CD4-positive, alpha-beta T cell treated with Interleukin-15 for 4 hours (primary cell): ENCODE results near the gene EHMT1.

Experiments
- DNase-seq: peaks from one replicate; pipeline ENCODE4 v3.0.0-alpha.2; 2020; ENCODE audit warnings: low spot score

The EHMT1 gene

DNA sequence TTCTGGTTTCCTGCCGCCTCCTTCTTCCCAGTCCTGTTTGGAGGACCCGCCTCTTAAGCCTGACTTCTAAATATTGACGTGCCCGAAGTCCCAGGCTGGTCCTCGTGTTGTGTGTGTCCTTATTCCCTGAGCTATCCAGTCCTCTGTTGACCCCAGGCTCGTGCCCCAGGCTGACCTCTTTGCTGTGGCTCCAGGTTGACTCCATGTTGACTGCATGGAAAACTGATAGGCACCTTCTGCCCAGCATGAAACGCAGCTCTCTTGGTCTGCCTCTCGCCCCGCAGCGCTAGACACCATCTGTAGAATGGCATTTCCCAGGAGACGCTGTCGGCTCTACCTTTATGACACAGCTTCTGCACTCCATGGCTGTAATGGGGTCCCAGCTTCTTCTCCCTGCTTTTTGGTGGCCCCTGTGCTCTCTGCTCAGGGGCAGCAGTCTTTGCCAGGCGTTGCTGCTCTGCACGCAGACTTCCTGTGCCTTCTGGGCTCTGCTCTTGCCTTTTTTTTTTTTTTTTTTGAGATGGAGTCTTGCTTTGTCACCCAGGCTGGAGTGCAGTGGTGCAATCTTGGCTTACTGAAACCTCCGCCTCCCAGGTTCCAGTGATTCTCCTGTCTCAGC, 28.4 kb downstream of the EHMT1 start:
- no peak for DNase-seq

DNA sequence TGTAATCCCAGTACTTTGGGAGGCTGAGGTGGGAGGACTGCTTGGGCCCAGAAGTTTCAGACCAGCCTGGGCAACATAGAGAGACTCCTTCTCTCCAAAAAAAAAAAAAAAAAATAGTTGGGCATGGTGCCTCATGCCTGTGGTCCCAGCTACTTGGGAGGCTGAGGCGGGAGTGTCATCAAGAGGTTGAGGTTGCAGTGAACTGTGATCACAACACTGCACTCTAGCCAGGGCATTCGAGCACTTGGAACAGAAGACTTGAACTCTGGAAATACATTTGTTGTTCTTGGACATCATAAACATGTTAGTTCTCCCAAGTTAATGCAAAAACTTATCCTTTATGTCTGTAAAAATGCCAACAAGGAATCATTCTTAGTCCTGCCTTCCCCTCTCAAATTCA, 29.6 kb downstream of the EHMT1 start:
- no peak for DNase-seq

GRCh38 chr9:137649553-137649952, 30.7 kb downstream of the EHMT1 start:
- no peak for DNase-seq

DNA sequence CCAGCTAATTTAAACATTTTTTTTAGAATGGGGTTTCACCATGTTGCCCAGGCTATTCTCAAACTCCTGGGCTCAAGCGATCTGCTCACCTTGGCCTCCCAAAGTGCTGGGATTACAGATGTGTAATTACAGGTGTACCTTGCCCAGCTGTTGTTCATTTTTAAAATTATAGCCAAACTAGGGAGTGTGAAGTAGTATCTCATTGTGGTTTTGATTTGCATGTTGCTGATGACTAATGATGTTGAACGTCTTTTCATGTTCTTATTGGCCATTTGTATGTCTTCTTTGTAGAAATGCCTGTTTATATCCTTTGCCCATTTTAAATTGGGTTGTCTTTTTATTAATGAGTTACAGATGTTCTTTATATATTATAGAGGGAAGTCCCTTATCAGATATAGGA, 31.5 kb downstream of the EHMT1 start:
- DNase-seq = no peak

DNA sequence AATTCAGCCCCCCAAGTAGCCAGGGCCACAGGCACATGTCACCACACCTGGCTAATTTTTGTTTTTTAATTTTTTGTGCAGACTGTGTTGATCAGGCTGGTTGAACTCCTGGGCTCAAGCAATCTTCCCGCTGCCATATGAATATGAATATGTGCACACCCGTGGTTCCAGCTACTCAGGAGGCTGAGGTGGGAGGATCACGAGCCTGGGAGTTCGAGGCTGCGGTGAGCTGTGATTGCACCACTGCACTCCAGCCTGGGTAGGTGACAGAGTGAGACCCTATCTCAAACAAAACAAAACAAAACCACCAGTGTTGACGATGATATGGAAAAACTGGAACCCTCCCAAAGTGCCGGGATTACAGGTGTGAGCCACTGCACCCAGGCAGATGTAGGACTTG, 32.0 kb downstream of the EHMT1 start:
- DNase-seq = no peak

DNA sequence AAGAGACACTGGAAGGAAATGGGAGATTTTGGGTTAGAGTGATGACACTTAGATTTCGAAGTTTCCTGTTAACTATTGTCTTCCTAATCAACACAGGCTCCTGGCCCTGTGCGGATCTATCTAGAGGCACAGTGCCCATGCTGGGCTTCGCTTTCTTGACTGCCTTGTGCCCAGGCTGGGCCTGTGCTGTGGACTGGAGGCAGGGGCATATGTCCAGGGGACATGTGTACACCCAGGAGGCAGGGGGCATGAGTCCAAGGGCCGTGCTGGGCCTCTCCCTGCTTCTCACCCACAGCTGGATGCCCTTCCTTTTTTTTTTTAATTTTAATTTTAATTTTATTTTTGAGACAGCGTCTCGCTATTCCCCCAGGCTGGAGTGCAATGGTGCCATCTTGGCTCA, 37.6 kb downstream of the EHMT1 start:
- DNase-seq = no peak

DNA sequence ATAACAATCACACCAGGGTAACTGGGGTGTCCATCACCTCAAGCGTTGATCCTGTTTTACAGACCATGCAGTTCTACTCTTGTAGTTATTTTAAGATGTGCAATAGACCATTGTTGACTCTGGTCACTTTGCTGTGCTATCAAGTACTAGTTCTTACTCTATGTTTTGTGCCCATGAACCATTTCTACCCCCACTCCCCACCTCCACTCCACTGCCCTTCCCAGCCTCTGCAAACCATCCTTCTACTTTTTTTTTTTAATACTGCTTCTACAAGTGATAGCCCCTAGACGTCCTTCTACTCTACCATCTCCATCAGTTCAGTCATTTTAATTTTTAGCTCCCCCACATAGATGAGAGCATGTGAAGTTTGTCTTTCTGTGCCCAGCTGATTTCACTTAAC, 38.8 kb downstream of the EHMT1 start:
- DNase-seq = no peak

DNA sequence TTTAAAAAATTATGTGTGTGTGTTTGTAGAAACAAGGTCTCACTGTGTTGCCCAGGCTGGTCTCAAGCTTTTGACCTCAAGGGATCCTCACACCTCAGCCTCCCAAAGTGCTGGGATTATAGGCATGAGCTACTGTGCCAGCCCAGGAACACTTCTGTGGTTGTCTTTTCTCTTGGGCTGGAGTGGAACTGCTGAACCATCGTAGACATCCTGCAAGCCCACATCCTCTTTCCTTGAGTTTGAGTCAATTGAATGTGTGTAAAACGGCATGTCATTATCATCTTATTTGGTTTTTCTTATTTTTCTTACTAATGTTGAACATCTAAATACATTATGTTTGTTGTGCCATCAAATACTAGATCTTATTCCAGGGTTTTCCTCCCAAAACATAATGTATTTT, 40.0 kb downstream of the EHMT1 start:
- DNase-seq = no peak

DNA sequence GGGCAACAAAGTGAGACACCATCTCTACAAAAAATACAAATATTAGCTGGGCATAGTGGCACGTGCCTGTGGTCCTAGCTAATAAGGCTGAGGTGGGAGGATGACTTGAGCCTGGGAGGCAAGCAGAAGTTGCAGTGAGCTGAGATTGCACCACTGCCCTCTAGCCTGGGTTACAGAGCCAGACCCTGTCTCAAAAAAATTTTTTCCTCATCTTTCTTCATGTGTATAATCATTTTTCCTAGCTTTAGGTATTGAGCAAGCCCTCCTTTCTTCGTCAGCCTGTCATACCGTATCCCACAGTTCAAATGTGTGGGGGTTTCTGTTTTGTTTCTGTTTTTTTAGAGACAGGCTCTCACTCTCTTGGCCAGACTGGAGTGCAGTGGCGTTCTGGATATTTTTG, 41.3 kb downstream of the EHMT1 start:
- DNase-seq = no peak

GRCh38 chr9:137663584-137663983, 44.8 kb downstream of the EHMT1 start:
- DNase-seq = no peak

DNA sequence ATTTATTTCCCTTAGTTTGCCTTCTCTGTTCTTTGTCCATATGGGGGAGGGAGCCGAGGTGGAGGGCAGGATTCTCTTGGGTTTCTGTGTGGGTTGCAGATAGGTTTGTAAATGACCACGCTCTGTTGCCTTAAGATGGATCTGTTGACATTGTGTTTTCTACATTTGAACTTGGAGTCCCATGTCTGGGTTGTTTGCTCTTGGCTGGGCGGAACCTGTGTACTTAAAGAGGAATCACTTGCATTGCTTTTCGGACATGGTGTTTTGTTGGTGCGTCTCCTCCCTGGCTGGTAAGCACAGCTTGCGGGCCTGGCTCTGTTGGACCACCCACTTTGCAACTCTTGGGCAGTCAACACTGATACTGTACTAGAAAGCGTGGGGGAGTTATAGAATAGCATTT, 45.9 kb downstream of the EHMT1 start:
- no peak for DNase-seq

DNA sequence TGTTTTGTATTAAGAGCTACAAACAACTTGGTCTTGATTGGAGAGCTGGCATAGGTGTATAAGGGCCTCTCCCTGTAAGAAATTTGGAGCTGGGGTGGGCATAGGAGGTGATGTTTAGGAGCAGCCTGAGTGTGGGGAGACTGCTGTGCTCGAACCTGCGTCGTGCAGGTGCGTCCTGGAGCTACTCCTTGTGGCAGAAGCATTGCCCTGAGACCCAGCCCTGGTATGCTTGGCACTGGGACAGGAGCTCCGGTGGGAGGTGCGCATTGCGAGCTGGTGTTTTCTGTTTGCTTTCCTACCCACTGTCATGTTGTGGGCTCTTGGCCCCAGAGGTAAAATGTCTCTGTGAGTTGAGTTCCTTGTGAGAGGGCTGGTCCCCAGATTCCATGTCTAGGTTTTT, 46.4 kb downstream of the EHMT1 start:
- no peak for DNase-seq

GRCh38 chr9:137665697-137666512, 47.1 kb downstream of the EHMT1 start:
- no peak for DNase-seq

DNA sequence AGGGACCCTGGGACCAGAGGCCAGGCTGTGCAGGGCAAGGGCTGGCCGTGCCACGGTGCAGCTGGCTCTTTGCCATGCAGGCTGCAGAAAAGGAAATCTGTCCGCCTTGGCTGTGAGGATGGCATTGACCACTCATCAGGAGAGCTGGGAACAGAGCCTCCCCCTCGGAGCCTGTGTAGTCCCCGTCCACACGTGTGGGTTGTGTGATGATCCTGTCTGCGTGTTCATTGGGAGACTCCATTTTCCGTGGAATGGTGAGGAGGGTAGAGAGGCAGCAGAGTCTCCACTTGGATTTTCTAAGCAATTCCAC, 47.7 kb downstream of the EHMT1 start:
- DNase-seq = no peak

DNA sequence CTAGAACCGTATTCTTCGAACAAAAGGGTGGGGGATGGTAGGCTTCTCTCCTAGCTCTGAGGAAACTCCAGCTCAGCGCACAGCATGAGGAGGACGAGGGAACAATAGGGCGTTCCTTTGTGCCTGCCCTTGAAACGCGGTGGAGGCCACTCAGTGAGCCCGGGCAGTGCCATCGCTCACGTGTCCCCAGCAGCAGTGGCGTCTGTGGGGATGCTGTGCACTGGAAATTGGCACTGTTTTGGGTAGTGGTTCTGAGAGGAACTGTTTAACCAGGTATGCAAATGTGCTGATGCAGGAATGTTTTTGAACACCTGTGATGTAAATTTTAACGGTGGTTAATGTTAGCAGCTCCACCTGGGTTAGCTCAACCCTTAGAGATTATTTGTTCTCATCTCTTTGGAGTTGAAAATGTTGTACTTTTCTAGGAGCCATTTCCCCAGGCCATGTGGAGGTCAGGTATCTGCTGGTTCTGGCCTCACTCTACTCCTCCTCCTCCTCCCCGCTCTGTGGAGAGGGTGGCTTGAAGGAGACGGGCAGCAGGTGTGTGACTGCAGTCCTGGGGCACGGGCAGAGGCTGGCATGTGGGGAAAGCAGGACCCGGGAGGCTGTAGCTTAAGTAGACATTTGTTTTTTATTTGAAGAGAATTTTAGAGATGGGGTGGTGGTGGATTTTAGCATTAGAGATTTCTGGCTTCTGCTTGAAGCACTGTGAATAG, 48.3 kb downstream of the EHMT1 start:
- no peak for DNase-seq

- DNase-seq = no peak
Observed at GRCh38 chr9:137668203-137668602, 49.4 kb downstream of the EHMT1 start.

GRCh38 chr9:137669261-137669672, 50.5 kb downstream of the EHMT1 start:
- DNase-seq = no peak

- DNase-seq = no peak
Observed at GRCh38 chr9:137670391-137671195, 51.8 kb downstream of the EHMT1 start.

- DNase-seq = no peak
Observed at GRCh38 chr9:137671196-137671538, 52.4 kb downstream of the EHMT1 start.

GRCh38 chr9:137671721-137672120, 52.9 kb downstream of the EHMT1 start:
- no peak for DNase-seq

GRCh38 chr9:137672907-137673791, 54.3 kb downstream of the EHMT1 start:
- peak; percentile 72 for DNase-seq

DNA sequence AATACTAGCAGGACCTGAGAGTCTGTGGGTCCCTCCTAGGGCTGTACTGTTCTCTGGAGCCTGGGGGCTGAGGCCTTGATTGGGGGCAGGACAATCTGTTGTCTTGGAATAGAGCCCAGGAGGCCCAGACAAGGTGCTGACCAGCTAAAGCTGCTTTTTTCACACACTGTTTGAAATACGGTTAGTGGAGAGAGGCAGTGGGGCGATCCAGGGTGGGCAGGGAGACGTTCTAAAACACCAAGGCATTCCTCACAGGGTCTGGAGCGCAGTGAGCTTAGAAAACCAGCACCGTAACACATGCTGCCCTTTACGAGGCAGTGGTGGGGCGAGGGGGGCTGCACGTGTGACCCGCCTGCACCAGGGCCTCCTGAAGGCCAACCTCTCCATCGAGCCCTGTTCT, 55.1 kb downstream of the EHMT1 start:
- no peak for DNase-seq
